ENCODE results near the gene SMYD3. TPM values are rescaled to one million over a fixed set of nuclear protein-coding genes. Genes with fewer than 3 reads are reported as not detected.

Gene SMYD3
- total RNA-seq, 1 donor from 2014 or later, result 18.8 TPM

GRCh38 chr1:246215510-246215903 lies 291.6 kb downstream of the SMYD3 start:
- no peak for DNase-seq (ENCODE audit: low spot score)

GRCh38 chr1:246214708-246215509 lies 292.2 kb downstream of the SMYD3 start:
- peak; percentile 56 for DNase-seq (ENCODE audit: low spot score)

- DNase-seq (ENCODE audit: low spot score), result no peak
Measured at GRCh38 chr1:246213947-246214346, 293.1 kb downstream of the SMYD3 start.

GRCh38 chr1:246213502-246213901 lies 293.6 kb downstream of the SMYD3 start:
- no peak for DNase-seq (ENCODE audit: low spot score)

GRCh38 chr1:246213036-246213435 lies 294.0 kb downstream of the SMYD3 start:
- no peak for DNase-seq (ENCODE audit: low spot score)

- DNase-seq (ENCODE audit: low spot score), result no peak
Measured at GRCh38 chr1:246212013-246212412, 295.1 kb downstream of the SMYD3 start.

GRCh38 chr1:246210756-246211155 lies 296.3 kb downstream of the SMYD3 start:
- no peak for DNase-seq (ENCODE audit: low spot score)

GRCh38 chr1:246208105-246208504 lies 299.0 kb downstream of the SMYD3 start:
- no peak for DNase-seq (ENCODE audit: low spot score)

- no peak for DNase-seq (ENCODE audit: low spot score)
Measured at GRCh38 chr1:246203180-246203579, 303.9 kb downstream of the SMYD3 start.

- DNase-seq (ENCODE audit: low spot score), result no peak
Measured at GRCh38 chr1:246200738-246201137, 306.3 kb downstream of the SMYD3 start.

- no peak for DNase-seq (ENCODE audit: low spot score)
Measured at GRCh38 chr1:246200225-246200624, 306.9 kb downstream of the SMYD3 start.

GRCh38 chr1:246199086-246199645 lies 307.9 kb downstream of the SMYD3 start:
- DNase-seq (ENCODE audit: low spot score), result no peak

- DNase-seq (ENCODE audit: low spot score), result no peak
Measured at GRCh38 chr1:246198115-246198816, 308.8 kb downstream of the SMYD3 start.

- no peak for DNase-seq (ENCODE audit: low spot score)
Measured at GRCh38 chr1:246197076-246197475, 310.0 kb downstream of the SMYD3 start.

- DNase-seq (ENCODE audit: low spot score), result no peak
Measured at GRCh38 chr1:246195296-246195695, 311.8 kb downstream of the SMYD3 start.

- DNase-seq (ENCODE audit: low spot score), result no peak
Measured at GRCh38 chr1:246193537-246193936, 313.5 kb downstream of the SMYD3 start.

- DNase-seq (ENCODE audit: low spot score), result no peak
Measured at GRCh38 chr1:246189126-246189525, 318.0 kb downstream of the SMYD3 start.

- DNase-seq (ENCODE audit: low spot score), result no peak
Measured at GRCh38 chr1:246187834-246188372, 319.2 kb downstream of the SMYD3 start.

GRCh38 chr1:246184503-246184902 lies 322.6 kb downstream of the SMYD3 start:
- DNase-seq (ENCODE audit: low spot score), result no peak

- DNase-seq (ENCODE audit: low spot score), result no peak
Measured at GRCh38 chr1:246182149-246182851, 324.8 kb downstream of the SMYD3 start.

- no peak for DNase-seq (ENCODE audit: low spot score)
Measured at GRCh38 chr1:246181241-246181640, 325.8 kb downstream of the SMYD3 start.

GRCh38 chr1:246179401-246179800 lies 327.7 kb downstream of the SMYD3 start:
- DNase-seq (ENCODE audit: low spot score), result no peak

Data from mucosa of gallbladder (tissue), 1 donor.